GM04504 (cell line): ENCODE measurements around the gene CCDC91.
"Not testable (repeated sequence)": the region's sequence is repeated elsewhere in the genome, so short reads cannot be mapped to it uniquely, and the experiment has no call there.

Experiments used
- DNase-seq: peaks from one replicate; pipeline ENCODE4 v3.0.0-alpha.2; 2012; ENCODE audit warnings: low read depth

The CCDC91 gene

GRCh38 chr12:28367326-28367725, 177.1 kb downstream of the CCDC91 start:
- no peak for DNase-seq

DNA sequence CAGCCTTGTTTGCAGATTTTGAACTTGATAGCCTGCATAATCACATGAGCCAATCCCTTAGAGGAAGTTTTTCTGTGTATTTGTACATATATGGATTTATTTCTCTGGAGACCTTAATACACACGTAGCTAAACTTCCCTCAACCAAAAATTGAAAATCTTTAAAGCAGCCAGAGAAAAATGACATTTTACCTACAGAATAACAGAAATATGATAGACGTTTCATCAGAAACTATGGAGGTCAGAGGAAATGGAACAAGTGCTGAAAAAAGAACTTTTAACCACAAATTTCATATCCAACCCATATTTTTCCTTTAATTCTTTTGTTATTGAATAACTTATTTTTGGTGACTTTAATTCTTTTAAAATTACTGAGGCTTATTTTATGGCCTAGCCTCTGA, 177.7 kb downstream of the CCDC91 start:
- DNase-seq, result no peak

DNA sequence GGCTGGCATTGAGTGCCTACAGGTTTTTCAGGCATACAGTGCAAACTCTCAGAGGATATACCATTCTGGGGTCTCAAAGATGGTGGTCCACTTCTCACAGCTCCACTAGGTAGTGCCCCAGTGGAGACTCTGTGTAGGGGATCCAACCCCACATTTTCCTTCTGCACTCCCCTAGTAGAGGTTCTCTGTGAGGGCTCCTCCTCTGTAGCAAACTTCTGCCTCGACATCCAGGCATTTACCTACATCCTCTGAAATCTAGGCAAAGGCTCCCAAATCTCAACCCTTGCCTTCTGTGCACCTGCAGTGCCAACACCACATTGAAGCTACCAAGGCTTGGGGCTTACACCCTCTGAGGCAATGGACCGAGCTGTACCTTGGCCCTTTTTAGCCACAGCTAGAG, 179.2 kb downstream of the CCDC91 start:
- DNase-seq, result no peak

DNA sequence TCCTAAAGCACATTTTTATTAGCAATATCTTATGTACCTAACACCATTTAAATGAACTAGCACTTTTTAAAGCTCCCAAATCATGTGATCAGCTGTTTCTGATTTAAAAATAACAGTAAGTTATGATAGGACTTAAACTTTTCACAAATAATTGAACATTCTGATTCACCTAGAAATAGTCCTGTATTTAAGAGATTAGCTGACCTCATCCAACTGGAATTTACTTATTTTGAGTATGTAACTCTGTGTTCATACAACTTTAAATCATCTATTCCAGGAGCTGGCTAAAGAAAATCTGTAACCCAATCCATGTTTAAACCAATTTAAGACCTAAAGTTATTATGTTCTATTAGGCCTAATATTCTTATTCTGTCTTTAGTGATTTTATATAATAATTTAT, 184.3 kb downstream of the CCDC91 start:
- DNase-seq, result no peak

GRCh38 chr12:28378736-28379135, 188.5 kb downstream of the CCDC91 start:
- peak; percentile 58 for DNase-seq

DNA sequence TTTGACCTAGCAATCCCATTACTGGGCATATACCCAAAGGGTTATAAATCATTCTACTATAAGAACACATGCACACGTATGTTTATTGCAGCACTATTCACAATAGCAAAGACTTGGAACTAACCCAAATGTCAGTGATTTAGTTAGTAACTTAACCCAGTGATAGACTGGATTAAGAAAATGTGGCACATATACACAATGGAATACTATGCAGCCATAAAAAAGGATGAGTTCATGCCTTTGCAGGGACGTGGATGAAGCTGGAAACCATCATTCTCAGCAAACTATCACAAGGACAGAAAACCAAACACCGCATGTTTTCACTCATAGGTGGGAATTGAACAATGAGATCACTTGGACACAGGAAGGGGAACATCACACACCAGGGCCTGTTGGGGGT, 189.5 kb downstream of the CCDC91 start:
- DNase-seq, result not testable (repeated sequence)

GRCh38 chr12:28383368-28383767, 193.1 kb downstream of the CCDC91 start:
- DNase-seq, result no peak

- no peak for DNase-seq
Observed at GRCh38 chr12:28388879-28389278, 198.6 kb downstream of the CCDC91 start.

GRCh38 chr12:28390206-28390605, 199.9 kb downstream of the CCDC91 start:
- no peak for DNase-seq

- DNase-seq, result peak; percentile 33
Observed at GRCh38 chr12:28390761-28391385, 200.6 kb downstream of the CCDC91 start.

DNA sequence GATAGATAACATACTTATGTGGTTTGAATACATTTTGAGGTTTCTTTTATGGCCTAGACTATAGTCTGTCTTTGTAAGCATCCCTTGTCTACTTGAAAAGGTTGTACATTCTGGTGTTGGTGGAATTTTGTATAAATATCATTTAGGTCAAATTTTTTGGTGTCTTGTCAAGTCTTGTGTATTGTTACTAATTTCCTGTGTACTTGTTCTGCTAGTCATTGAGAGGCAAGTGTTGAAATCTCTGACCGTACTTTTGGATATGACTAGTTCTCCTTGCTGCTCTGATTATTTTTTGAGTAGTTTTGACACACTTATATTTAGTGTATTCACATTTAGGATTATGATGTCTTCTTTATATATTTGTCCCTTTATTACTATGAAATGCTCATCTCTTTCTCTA, 219.6 kb downstream of the CCDC91 start:
- DNase-seq, result no peak

GRCh38 chr12:28413460-28414109, 223.3 kb downstream of the CCDC91 start:
- DNase-seq, result no peak

- peak; percentile 55 for DNase-seq
Observed at GRCh38 chr12:28415755-28416154, 225.5 kb downstream of the CCDC91 start.

DNA sequence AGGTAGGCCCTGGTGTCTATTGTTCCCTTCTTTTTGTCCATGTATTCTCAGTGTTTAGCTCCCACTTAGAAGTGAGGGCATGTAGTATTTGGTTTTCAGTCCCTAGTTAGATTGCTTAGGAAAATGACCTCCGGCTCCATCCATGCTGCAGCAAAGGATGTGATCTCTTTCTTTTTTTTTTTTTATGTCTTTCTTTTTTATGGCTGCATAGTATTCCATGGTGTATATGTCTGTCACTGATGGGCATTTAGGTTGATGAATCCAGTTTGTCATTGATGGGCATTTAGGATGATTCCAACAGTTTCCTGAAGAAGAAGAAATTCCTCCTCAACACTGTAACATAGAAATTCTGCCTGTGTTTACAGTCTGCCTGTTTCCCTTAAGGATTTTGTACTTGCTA, 231.1 kb downstream of the CCDC91 start:
- DNase-seq, result no peak

- DNase-seq, result no peak
Observed at GRCh38 chr12:28424965-28425364, 234.7 kb downstream of the CCDC91 start.

DNA sequence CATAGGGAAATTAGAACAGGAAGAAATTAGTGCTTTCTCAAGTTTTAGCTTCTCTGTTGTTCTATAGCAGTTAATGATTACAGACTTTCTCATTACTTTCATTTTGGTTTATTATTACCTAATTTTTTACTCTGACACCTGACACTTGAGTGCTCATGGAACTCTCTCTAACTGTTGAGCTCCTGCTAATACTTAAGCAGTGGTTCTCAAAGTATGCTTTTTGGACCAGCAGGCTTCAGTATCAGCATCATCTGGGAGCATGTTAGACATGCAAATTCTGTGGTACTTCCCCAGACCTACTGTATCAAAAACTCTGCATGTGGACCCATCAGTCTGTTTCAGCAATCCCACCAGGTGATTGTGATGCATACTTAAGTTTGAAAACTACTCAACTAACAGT, 235.3 kb downstream of the CCDC91 start:
- no peak for DNase-seq

DNA sequence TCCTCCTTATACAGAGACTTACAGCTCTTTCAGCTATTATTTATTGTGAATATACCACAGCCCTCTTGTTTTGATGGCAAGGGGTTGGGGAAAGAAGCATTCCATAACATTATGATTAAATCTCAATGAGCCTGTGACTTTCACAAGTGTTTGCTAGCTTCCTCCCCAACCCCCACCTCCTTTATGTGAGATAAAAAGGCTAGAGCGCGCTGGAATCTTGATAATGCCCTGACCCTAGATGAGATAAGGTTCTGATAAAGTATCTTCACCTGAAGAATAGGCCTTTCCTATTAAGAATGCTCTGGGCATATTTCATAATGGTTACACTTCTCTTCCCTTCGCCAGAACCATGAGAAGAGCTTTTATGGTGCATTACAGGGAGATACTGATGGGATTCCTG, 236.8 kb downstream of the CCDC91 start:
- DNase-seq, result no peak

- DNase-seq, result no peak
Observed at GRCh38 chr12:28440081-28440608, 249.9 kb downstream of the CCDC91 start.

DNA sequence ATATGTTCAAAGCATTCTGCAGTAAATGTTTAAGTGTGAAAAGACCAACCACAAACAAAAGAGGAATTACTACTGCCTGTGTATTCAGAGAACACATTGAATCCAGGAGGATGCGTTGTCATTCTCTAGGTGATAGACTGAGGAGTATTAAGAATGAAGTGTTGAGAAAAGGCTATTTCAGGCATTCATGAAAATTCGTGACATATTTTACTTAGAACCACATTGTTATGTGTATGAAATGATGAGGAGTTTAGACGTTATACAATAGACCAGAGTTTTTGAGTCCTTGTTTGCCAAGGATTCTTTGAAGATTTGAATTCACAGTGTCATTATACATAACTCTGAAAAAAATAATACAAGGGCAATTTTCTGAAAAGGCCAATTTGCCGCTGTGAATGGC, 251.8 kb downstream of the CCDC91 start:
- no peak for DNase-seq

GRCh38 chr12:28443337-28443736, 253.1 kb downstream of the CCDC91 start:
- DNase-seq, result no peak

- DNase-seq, result peak; percentile 10
Observed at GRCh38 chr12:28446031-28446430, 255.8 kb downstream of the CCDC91 start.

GRCh38 chr12:28453686-28454085, 263.4 kb downstream of the CCDC91 start:
- no peak for DNase-seq

DNA sequence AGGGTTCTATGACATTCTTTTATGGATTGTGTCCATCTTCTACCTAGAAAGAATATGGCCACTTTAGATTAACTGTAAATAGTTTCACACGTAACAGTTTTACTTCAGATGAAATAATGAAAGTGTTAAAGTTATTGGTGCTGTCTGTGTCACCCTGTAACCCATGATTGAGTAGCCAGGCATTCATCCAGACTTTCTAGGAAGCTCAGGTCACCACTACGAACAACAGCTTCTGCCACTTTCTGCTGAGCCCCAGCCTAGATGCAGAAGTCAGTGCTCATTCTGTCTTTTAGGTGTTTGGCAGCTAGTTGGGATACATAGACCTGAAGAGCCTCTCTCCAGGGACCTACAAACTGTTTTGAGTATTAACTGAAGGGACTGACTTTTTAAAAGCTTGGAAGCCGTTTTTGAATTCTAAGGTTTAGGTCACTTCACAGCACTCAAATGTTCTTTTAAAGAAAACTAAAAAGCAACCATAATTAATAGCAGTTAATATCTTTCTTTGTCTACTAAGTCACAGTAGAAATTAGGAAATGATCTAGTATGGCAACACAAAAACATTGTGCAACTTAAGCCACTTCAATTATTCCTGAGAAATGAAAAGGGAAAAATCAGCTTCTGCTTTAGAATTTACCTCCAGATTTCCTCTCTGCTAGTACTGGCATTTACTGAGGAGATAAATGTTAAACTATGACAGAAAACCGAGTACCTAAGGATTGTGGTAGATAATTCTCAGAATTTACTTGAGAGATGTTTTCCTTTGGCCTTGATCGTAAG, 266.9 kb downstream of the CCDC91 start:
- no peak for DNase-seq
